Measurements from ENCODE around the gene SDR42E1. TPM values are rescaled to one million over a fixed set of nuclear protein-coding genes. Genes with fewer than 3 reads are reported as not detected.

SDR42E1 gene, protein sequence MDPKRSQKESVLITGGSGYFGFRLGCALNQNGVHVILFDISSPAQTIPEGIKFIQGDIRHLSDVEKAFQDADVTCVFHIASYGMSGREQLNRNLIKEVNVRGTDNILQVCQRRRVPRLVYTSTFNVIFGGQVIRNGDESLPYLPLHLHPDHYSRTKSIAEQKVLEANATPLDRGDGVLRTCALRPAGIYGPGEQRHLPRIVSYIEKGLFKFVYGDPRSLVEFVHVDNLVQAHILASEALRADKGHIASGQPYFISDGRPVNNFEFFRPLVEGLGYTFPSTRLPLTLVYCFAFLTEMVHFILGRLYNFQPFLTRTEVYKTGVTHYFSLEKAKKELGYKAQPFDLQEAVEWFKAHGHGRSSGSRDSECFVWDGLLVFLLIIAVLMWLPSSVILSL
- 17.4 TPM for total RNA-seq (2021; ENCODE audit: unreplicated experiment)
- 11.0 and 11.9 TPM in 2 replicates for polyA plus RNA-seq (2012)
- Bru-seq, nascent RNA, result percentile 78 among the genes with signal in this experiment
- percentile 79 among the genes with signal in this experiment for BruChase-seq, experiment 1, labeled RNA remaining after a 6-hour chase
- percentile 88 among the genes with signal in this experiment for BruChase-seq, experiment 2, labeled RNA remaining after a 2-hour chase
- long read RNA-seq, full-length matches to known transcripts, result 46 of 59 reads
- long read RNA-seq, partial matches to known transcripts, result 0 of 59 reads
- long read RNA-seq, other reads (novel, unspliced or antisense), result 13 of 59 reads

DNA sequence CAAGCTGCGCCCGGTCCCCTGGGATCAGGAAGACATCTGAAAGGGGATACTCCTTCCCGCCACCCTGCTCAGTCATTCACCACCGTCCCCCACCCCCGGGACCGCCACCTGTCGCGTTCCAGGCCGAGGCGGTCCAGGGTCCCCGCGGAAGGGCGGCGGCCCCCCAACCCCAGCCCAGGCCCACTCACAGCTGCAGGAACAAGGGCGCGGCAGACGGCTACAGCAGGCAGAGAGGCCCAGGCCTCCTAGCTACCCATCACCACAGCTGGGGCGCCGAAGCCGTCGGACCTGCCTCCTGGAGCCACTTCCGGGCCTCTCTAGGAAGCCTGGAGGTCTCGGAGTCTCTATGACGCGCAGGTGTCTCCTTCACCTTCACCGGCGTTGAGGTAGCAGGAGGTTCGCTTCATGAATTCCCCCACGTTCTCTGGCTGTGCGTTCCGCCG lies at the start of gene SDR42E1:
SDR42E1 (minus strand) TSS at position 272 of the 443 bp plus-strand sequence. CDS start 10,612 bp downstream, outside the sequence.
- H4K20me1 ChIP-seq (ENCODE audit: insufficient read depth), result no peaks in the 10 kb centered on the region
- H3K4me2 ChIP-seq (ENCODE audit: low read length), result peak within 1 kb of the TSS; percentile 72
- H3K4me3 ChIP-seq (replicated peaks in 1 of 2; ENCODE audit: low read depth in 1 of 2, low read length in 2 of 2), result peak within 1 kb of the TSS; percentile 69 to 84
- H3K27ac ChIP-seq (ENCODE audit: low read depth, low read length), result peak within 1 kb of the TSS; percentile 16; the same call in 1 of the 2 replicates
- H3K4me1 ChIP-seq (ENCODE audit: control insufficient read depth in 1 of 2, insufficient read depth in 2 of 2, low read length in 2 of 2), result peaks cover 0 to 18% of the 10 kb centered on the region in 2 experiments; a peak in 3 of 4 replicates
- peak; percentile 91 for DNase-seq (ENCODE audit: low read depth, low spot score)
- BruUV-seq (replicated peaks), result no TSS peak
- peak within 1 kb of the TSS; percentile 97 for H2AFZ ChIP-seq (ENCODE audit: low read depth, low read length, poor library complexity, severe bottlenecking)
- peak; percentile 98 for ATAC-seq
- TF ChIP-seq POLR2A (IDR thresholded peaks at IDR 0.05; ENCODE audit: borderline replicate concordance, extremely low read depth, insufficient read depth, insufficient read length) (peak; percentile 62), EZH2 (IDR thresholded peaks at IDR 0.05) (no peak), FOSL1 (IDR thresholded peaks at IDR 0.05; ENCODE audit: low read depth) (no peak), CEBPB (IDR thresholded peaks at IDR 0.05; ENCODE audit: low read depth) (no peak), SIN3A (IDR thresholded peaks at IDR 0.05; ENCODE audit: low read depth) (no peak; the same call in 1 of the 2 replicates), POLR2AphosphoS5 (IDR thresholded peaks at IDR 0.05; ENCODE audit: low read depth, low read length) (peak; percentile 93), CBX3 (IDR thresholded peaks at IDR 0.05; ENCODE audit: low read depth) (peak; percentile 94), TCF7L2 (IDR thresholded peaks at IDR 0.05; ENCODE audit: borderline replicate concordance, extremely low read depth, insufficient read depth, insufficient read length) (peak; percentile 26), ZFX (IDR thresholded peaks at IDR 0.05) (peak; percentile 97), YY1 (IDR thresholded peaks at IDR 0.05; ENCODE audit: extremely low read depth, insufficient replicate concordance, low read depth, low read length) (peak; percentile 78), ELF1 (IDR thresholded peaks at IDR 0.05; ENCODE audit: borderline replicate concordance, low read depth) (peak; percentile 94)
- TF ChIP-seq, protein P1, sequence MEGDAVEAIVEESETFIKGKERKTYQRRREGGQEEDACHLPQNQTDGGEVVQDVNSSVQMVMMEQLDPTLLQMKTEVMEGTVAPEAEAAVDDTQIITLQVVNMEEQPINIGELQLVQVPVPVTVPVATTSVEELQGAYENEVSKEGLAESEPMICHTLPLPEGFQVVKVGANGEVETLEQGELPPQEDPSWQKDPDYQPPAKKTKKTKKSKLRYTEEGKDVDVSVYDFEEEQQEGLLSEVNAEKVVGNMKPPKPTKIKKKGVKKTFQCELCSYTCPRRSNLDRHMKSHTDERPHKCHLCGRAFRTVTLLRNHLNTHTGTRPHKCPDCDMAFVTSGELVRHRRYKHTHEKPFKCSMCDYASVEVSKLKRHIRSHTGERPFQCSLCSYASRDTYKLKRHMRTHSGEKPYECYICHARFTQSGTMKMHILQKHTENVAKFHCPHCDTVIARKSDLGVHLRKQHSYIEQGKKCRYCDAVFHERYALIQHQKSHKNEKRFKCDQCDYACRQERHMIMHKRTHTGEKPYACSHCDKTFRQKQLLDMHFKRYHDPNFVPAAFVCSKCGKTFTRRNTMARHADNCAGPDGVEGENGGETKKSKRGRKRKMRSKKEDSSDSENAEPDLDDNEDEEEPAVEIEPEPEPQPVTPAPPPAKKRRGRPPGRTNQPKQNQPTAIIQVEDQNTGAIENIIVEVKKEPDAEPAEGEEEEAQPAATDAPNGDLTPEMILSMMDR (IDR thresholded peaks at IDR 0.05 in 2 of 3, conservative IDR thresholded peaks at IDR 0.05 in 1 of 3; ENCODE audit: borderline replicate concordance in 1 of 3, insufficient read depth in 1 of 3, low read depth in 2 of 3, low read length in 2 of 3), result no peak
- TF ChIP-seq, protein P2, sequence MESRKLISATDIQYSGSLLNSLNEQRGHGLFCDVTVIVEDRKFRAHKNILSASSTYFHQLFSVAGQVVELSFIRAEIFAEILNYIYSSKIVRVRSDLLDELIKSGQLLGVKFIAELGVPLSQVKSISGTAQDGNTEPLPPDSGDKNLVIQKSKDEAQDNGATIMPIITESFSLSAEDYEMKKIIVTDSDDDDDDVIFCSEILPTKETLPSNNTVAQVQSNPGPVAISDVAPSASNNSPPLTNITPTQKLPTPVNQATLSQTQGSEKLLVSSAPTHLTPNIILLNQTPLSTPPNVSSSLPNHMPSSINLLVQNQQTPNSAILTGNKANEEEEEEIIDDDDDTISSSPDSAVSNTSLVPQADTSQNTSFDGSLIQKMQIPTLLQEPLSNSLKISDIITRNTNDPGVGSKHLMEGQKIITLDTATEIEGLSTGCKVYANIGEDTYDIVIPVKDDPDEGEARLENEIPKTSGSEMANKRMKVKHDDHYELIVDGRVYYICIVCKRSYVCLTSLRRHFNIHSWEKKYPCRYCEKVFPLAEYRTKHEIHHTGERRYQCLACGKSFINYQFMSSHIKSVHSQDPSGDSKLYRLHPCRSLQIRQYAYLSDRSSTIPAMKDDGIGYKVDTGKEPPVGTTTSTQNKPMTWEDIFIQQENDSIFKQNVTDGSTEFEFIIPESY (IDR thresholded peaks at IDR 0.05; ENCODE audit: extremely low read depth, insufficient replicate concordance, low read length), result peak; percentile 75
- TF ChIP-seq, protein P3, sequence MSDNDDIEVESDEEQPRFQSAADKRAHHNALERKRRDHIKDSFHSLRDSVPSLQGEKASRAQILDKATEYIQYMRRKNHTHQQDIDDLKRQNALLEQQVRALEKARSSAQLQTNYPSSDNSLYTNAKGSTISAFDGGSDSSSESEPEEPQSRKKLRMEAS (IDR thresholded peaks at IDR 0.05), result peak; percentile 91
- H3K36me3 ChIP-seq (ENCODE audit: control insufficient read depth in 1 of 2, insufficient read depth in 2 of 2, low read length in 2 of 2), result 0 out of 4 replicates have a peak, but pooled peaks cover 4 to 5% of the 10 kb centered on the region in 2 experiments
- intact Hi-C loops (cut with micrococcal nuclease), result loop anchor here (5.0 kb wide), 1 partner anchor 161 kb away; the partner anchor contains the start of gene MPHOSPH6
- ChIA-PET CTCF (interaction anchor here (0.9 to 1.3 kb wide), 2 partner anchors 14 to 219 kb away, joined by 3 to 7 read pairs; no protein-coding TSS in a partner anchor), POLR2A (interaction anchor here (0.6 to 1.3 kb wide), 3 partner anchors 10 to 19 kb away, joined by 4 to 8 read pairs (median 4); no protein-coding TSS in a partner anchor), RAD21 (ENCODE audit: low non-redundant PET in 1 of 2, low total read pairs in 2 of 2, uncharacterized antibody in 2 of 2, unreplicated experiment in 2 of 2) (no interaction called here)
- H3K9me2 ChIP-seq (ENCODE audit: insufficient read depth), result no peaks in the 10 kb centered on the region; the same call in 1 of the 2 replicates
- H3K79me2 ChIP-seq (ENCODE audit: insufficient read depth, low read length), result peaks cover 11% of the 10 kb centered on the region; the same call in 1 of the 2 replicates
- peaks cover 6 to 16% of the 10 kb centered on the region in 2 experiments; a peak in 2 of 4 replicates for H3K9me3 ChIP-seq (ENCODE audit: control insufficient read depth in 1 of 2, insufficient read depth in 1 of 2, low read depth in 1 of 2, low read length in 2 of 2)
- H3K27me3 ChIP-seq (ENCODE audit: insufficient read depth, low read length), result no peaks in the 10 kb centered on the region
- H3K9ac ChIP-seq (ENCODE audit: low read length), result peak within 1 kb of the TSS; percentile 67
